GM18517 (cell line): Measurements from ENCODE around the gene FAM114A1.
"Not testable (repeated sequence)": the region's sequence is repeated elsewhere in the genome, so short reads cannot be mapped to it uniquely, and the experiment has no call there.

Experiments used
- ATAC-seq: cut with Tn5 transposase; IDR thresholded peaks from one replicate; pipeline ENCODE4 v1.9.1; 2021; ENCODE audit warnings: mild to moderate bottlenecking, moderate library complexity; ENCODE audit not compliant: unreplicated experiment

The FAM114A1 gene

GRCh38 chr4:38928974-38929373 is 61.4 kb downstream of the FAM114A1 start:
- ATAC-seq = no peak

DNA sequence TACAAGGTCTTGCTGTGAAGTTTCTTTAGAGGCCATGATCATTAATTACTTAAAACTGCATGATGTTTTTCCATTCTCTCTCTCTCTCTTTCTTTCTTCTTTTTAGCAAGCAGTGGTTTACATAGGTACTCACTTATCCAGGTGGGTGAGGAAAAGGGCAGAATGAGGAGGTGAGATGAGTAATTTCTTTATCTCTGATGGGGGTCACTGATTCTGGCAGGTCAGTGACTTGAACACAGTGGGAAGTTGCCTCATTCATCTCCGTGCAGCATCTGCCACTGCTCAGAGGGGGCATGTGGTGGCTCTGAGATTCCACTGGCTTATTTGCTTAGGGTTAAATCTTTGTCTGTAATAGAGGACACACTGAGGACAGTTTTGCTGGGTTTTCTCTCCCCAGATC is 62.6 kb downstream of the FAM114A1 start:
- ATAC-seq = no peak

DNA sequence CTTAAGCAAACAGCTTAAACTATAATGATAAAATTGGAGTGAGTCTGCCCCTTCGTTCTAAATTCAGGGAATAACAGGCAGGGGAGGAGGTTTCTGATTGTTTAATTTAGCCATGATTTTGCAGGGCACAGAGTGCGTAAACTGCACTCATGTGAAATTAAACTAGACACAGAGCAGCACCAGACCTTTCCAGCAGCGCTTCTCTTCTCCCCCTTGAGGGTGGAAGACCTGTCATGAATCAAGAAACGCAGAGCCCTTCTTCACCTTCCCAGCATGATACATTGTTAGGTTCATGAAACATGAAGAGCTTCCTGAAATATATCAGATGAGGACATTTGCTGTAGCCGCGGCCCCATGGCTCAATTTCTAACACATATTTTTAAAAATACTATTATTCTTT is 63.1 kb downstream of the FAM114A1 start:
- no peak for ATAC-seq

GRCh38 chr4:38931125-38931524 is 63.5 kb downstream of the FAM114A1 start:
- no peak for ATAC-seq

GRCh38 chr4:38935391-38936073 is 67.9 kb downstream of the FAM114A1 start:
- no peak for ATAC-seq

GRCh38 chr4:38939165-38939564 is 71.6 kb downstream of the FAM114A1 start:
- ATAC-seq = peak; percentile 78

DNA sequence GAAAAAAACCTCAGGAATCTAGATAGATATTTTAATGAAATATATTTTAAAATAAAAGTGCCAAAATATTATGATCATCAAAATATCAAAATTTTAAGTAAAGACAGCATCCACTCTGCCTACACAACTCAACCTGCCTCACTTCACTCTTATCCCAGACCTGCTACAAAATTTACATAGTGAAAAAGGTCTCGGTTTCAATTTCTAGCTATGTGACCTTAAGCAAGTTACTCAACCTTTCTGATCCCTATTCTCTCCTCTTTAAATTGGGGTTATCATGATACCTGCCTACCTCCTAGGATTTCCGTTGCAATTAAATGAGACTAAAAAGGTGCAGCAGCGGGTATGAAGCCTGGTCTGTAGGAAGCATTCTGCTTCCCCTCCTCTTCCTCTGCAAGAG is 72.9 kb downstream of the FAM114A1 start:
- ATAC-seq = no peak

DNA sequence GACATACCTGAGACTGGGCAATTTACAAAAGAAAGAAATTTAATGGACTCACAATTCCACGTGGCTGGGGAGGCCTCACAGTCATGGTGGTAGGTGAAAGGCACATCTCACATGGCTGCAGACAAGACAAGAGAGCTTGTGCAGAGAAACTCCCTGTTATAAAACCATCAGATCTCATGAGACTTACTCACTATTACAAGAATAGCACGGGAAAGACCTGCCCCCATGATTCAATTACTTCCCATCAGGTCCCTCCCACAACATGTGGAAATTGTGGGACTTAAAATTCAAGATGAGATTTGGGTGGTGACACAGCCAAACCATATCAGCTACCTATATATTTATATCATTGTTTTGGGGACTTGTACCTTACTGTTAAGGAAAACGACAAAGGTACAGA is 74.3 kb downstream of the FAM114A1 start:
- ATAC-seq = not testable (repeated sequence)

GRCh38 chr4:38943343-38943742 is 75.7 kb downstream of the FAM114A1 start:
- no peak for ATAC-seq

GRCh38 chr4:38944440-38944839 is 76.8 kb downstream of the FAM114A1 start:
- no peak for ATAC-seq

DNA sequence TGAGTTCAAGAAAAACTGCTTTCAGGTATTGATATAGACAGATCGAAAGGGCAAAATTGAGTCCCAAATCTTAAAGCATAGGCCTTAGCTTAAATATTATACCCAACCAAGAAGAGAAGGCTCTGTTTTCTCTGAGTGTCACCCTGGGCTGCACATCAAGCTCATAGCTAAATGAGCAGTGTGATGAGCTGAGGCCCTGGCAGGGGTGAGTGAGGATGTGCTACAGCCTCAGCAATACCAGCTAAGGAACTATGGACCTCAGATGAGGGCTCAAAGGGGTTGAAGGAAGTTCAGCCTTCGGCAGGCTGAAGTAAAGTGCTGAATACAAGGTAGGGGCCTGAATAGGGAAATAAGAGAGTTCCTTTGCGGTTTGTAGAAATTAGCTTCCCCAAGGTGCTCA is 79.3 kb downstream of the FAM114A1 start:
- ATAC-seq = no peak

- ATAC-seq = no peak
Observed at GRCh38 chr4:38948551-38948950, 80.9 kb downstream of the FAM114A1 start.

- no peak for ATAC-seq
Observed at GRCh38 chr4:38949411-38950051, 81.9 kb downstream of the FAM114A1 start.

GRCh38 chr4:38950159-38950558 is 82.6 kb downstream of the FAM114A1 start:
- ATAC-seq = no peak

- ATAC-seq = no peak
Observed at GRCh38 chr4:38950734-38951133, 83.1 kb downstream of the FAM114A1 start.

DNA sequence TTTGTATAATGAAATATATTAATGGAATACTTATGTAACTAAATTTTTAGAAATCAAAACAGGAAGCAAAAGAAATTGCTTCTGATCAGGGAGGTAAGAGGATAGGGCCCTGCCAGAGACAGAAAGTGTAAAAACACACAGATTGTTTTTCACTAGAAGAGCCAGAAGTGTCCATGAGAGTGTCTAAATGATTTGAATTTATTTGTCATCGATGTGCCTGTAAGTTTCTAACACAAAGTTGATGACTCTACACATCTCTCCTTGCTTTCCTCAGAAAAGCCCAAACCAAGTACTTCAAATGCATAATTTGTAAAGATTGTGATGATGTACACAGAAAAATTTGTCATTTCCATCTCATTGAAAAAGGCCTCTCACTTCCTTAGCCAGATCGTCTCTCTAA is 84.0 kb downstream of the FAM114A1 start:
- no peak for ATAC-seq

- ATAC-seq = no peak
Observed at GRCh38 chr4:38952017-38952416, 84.4 kb downstream of the FAM114A1 start.

DNA sequence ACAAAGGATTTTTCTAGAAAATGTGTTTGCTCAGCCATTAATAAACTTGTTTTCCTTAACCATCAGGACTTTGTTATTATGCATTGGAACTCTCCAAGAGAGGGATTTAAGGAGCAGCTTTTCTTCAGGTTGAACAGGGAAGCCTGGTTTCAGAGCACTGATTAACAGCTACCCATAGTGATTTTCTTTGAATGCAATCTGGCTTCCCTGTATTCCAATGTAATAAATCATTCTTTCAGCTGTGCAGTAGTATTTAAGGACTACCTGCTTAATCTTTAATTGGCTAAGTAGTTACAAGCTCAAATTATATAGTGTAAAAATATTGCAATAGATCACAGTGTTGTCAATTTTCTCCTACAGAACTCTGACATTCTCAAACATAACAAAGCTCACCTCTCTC is 87.1 kb downstream of the FAM114A1 start:
- no peak for ATAC-seq

DNA sequence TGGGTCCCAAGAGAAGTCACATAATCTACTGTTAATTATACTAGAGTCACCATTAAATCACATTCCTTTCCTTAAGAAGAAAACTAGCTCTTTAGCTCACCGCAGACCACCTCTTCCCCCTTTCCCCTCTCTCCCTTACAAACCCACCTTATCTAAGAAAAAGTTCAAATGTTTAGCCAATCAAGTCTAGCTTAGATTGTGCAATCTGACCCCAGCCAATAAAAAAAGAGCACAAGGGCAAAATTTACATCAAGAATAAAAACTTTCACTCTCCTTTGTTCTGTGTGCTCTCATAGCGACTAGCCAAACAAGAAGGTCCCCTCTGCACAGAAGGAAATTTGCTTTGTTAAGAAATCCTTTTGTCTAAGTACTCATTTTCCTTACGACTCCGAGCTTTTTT is 88.4 kb downstream of the FAM114A1 start:
- ATAC-seq = no peak

- no peak for ATAC-seq
Observed at GRCh38 chr4:38957261-38957815, 89.7 kb downstream of the FAM114A1 start.

DNA sequence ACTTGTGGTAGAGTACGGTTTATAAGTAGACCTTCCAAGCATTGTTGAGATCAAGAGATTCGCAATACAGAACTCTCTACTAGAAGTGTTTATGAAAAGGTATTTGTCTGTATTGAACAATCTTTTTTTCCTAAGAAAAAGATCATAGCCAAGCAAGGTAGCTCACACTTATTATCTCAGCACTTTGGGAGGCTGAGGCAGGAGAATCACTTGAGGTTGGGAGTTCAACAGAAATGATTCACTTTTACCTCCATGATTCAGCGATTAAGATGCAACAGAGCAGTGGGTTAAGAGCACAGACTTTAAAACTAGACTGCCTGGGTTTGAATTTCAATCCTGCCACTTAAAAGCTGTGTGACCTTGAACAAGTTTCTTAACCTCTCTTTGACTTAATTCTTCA is 90.3 kb downstream of the FAM114A1 start:
- ATAC-seq = no peak

GRCh38 chr4:38958453-38959190 is 91.0 kb downstream of the FAM114A1 start:
- peak; percentile 52 for ATAC-seq
